ENCODE data around the gene ANAPC10.
"Not testable (repeated sequence)": the region's sequence is repeated elsewhere in the genome, so short reads cannot be mapped to it uniquely, and the experiment has no call there.

ANAPC10 gene, protein sequence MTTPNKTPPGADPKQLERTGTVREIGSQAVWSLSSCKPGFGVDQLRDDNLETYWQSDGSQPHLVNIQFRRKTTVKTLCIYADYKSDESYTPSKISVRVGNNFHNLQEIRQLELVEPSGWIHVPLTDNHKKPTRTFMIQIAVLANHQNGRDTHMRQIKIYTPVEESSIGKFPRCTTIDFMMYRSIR

DNA sequence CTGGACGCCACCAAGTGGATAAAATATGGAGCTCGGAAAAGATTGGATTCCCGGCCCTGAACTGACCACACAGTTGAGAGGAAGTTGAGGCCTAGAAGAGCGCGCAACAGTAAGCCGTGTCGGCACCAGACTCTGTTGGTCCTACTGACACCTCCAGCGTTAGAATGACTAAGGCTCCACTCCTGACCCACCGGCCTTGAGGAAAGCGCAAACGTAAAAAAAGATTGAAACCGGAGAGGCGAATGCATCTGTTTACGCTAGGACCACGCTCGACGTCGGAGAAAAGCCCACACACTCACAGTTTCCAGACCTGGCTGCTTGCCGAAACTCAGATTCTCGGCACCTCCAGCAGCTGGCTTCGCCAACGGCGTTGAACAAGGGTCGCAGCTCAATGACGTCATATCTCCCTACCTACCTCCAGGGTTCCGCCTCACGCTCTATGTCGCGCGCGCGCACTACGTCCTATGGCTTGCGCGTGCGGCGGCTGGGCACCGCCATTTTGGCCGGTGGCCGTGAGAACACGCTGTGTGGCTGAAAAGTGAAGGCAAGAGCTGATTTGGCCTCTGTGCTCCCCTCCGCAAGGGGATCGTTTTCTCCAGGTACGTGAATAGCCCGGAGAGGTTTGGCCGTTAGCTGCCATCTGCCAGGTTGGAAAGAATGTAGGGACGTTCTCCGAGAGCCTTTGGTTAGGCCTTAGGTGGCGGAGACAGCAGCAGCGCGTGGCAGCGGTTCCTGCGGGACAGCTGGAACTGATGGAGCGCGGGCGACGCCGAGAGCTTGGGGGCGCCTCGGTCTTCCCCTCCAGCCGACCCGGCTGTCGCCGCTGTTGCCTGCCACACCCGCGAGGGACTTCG is at the start of gene ANAPC10, which contains the start of gene ABCE1:
ANAPC10 (minus strand) TSS at position 376 of the 854 bp plus-strand sequence. CDS start 2,097 bp downstream, outside the sequence.
ABCE1 (plus strand) TSS at position 491 of the 854 bp plus-strand sequence. CDS start 6,102 bp downstream, outside the sequence.
- H3K27ac ChIP-seq, result peak within 1 kb of the TSS; percentile 91
- DNase-seq (ENCODE audit: low read depth, low spot score), result peak; percentile 86

DNA sequence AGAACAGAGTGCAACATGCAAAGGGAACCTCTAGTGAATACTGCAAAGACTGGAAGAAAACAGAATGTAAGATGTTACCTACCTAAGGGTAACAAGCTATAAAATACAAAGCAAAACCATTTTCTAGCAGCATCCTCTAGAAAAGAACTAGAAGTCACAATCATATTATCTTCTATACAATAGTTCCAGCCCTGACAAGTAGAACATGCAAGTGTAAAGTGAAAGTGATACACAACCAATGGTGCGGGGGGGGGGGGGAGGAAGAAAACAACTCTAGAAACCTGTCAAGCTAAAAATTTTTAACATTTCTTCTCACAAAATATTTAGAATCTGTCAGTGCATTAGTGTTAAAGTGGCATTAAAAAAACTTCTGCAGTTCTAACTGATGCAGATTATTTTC is 38.2 kb upstream of the ANAPC10 start:
- DNase-seq (ENCODE audit: low read depth, low spot score); H3K27ac ChIP-seq: not testable (repeated sequence)

DNA sequence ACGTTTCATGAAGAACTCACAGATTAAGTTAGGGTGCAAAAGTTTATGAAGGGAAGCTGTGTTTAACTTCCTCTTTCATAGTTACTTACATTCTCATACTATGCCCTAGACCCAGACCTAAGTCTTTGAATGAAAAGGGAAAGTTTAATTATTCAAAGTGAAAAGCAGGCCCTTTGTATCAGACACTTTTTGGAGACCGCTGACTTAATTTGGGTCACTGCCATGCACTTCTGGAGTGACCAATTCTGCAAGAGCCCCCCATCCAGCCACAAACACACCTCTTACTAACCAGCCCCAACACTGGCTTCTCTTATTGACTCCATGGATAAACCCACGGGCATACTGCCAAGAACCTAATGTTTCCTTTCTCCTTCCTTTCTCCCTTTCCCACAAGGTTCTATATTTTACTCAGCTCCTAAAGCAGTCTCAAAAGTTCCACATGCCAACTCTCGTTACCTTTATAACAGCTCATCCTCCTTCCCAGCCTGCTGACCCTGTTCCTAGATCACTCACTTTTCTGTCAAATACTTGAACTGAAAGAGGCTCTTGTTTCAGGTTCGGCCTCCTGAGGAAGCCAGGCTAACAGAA is 34.6 kb upstream of the ANAPC10 start:
- no peak overlapping the region for H3K27ac ChIP-seq
- DNase-seq (ENCODE audit: low read depth, low spot score), result no peak

DNA sequence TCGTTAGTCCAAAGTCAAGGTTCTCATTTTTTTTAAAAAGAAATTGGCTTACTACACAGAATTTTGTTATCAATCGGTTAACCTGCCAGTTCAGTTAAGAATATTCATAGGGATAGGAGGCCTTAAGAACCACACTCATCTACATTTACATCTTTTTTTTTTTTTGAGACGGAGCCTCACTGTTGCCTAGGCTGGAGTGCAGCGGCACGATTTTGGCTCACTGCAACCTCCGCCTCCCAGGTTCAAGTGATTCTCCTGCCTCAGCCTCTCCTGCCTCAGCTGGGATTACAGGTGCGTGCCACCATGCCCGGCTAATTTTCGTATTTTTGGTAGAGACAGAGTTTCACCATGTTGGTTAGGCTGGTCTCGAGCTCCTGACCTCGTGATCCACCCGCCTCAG is 33.9 kb upstream of the ANAPC10 start:
- no peak for DNase-seq (ENCODE audit: low read depth, low spot score)
- peak overlapping the region; percentile 41 for H3K27ac ChIP-seq

DNA sequence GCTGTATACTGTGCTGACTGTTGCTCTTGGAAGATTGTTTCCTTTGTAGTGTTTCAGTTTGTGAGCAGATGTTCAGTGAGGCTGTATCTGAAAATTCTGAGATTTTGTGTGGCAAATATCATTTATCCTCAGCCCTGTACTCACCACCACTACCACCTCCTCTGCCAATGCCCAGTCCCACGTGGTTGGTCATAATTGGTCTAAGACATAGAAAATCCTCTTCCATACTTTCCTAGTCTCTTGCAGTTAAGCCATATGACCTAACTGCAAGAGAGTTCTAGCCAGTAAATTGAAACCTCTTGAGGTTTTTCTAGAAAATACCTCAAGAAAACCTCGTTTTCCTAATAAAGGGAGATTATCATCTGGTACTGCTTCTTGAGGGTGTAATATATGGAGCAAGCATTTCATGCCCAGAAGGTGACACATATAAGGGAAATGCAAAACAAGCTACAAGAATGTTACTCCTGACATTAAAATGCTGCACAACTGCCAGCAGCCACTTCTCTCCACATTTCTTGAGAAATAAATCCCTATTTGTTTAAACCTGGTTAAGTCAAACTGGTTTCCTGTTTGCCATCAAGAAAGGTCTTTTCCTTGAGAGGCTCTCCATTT is 32.9 kb upstream of the ANAPC10 start:
- no peak for DNase-seq (ENCODE audit: low read depth, low spot score)
- H3K27ac ChIP-seq, result peak overlapping the region; percentile 41

DNA sequence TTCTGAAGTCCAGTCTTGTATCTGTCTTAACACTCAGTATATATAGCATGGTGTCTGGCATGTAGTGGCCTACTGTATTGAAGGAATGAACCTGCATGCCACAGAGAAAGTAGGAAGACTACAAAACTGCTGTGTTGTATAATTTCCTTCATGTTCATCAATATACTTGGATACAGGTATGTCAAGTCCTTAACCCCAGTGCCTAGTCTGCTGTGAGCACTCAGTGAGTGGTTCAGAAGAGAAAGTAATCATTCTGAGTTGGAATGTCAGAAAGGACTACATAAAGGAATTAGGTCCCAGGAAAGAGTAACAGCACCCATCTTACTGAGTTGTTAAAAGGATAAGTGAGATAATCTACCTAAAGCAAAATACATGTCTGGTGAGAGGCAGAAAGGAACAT is 32.1 kb upstream of the ANAPC10 start:
- DNase-seq (ENCODE audit: low read depth, low spot score), result no peak
- peak overlapping the region; percentile 41 for H3K27ac ChIP-seq

DNA sequence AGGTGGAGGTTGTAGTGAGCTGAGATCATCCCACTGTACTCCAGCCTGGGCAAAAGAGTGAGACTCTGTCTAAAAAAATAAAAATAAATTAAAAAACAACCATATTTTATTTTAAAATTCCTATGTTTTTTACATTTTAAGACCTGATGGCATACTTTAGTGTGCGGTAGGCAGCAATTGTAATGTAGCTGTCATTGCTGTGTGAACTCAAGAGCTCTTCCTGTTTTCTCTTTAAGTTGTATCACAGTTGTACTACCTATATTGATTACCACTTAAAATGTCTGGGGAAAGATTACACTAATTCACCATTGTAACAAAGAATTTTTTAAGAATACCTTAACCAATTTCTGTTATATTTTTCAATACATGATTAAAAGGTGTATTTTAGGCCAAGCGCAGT is 27.4 kb upstream of the ANAPC10 start:
- no peak overlapping the region for H3K27ac ChIP-seq
- no peak for DNase-seq (ENCODE audit: low read depth, low spot score)

DNA sequence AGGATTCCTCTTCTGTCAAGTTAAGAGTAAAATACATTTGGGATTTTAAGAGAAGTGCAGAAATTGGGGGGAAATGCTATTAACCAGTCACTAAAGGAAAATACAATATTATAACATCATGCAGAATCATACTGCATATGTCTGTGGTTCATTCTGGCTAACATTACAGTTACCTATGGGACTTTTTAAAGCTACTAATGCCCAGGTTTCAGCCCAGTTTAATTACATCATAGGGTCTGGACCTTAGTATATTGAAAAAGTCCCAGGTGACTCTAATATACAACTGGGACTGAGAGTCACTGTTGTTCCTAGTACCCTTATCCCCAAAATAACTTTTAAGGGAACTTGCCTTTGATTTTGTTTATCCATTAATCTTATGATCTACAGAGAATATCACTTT is 10.1 kb upstream of the ANAPC10 start:
- DNase-seq (ENCODE audit: low read depth, low spot score), result no peak
- H3K27ac ChIP-seq, result no peak overlapping the region

DNA sequence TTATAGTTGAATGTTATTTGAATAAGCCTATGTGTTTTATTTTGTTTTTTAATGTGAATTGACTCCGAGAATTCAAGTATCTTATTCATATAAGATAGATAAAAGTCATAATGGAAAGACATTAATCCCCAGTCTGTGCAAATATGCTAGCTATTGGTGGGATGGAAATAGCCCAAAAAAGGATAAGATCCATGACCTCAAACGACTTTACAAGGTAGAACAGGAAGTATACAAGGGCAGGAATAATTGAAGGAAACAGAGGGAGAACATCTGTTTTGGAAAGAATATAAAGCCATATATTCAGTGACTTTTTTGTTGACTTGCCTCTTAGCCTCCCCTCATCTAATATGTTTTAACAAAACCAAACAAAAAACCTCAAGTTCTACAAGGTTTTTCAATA is 9.1 kb upstream of the ANAPC10 start:
- DNase-seq (ENCODE audit: low read depth, low spot score), result no peak
- no peak overlapping the region for H3K27ac ChIP-seq

DNA sequence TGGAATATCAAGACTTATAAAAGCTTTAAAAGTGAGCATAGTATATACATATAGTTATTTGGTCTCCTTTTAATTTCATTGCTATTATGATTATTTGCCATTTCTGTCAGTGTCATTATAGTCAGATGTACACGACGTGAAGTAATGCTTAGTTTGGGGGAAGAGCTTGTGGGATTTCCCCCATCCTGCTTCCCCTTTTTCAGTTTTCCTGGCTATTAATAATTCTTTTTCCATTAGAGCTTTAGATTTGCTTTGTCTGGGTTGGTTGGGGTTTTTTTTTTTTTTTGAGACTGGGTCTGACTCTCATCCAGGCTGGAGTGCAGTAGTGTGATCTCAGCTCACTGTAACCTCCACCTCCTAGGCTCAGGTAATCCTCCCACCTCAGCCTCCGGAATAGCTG is 5.5 kb upstream of the ANAPC10 start:
- no peak for DNase-seq (ENCODE audit: low read depth, low spot score)
- no peak overlapping the region for H3K27ac ChIP-seq

DNA sequence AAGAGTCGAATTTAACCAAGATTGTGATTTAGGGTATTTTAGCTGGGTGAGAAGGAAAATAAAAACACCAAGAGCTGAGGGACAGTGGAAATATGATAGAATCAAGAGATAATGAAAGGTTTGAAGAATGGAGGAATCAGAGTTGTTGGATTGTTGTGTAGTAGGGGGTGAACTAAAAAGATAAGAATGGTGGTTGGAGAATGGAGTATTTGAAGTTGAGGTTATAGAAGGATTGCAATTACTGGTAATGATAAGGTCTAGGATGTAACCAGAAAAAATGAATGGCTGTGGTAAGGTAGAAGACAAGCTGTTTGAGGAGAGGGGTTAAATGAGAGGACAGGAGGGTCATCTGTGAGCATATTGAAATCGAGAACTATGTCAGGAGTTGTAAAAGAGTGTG is 4.6 kb upstream of the ANAPC10 start:
- no peak for DNase-seq (ENCODE audit: low read depth, low spot score)
- no peak overlapping the region for H3K27ac ChIP-seq

DNA sequence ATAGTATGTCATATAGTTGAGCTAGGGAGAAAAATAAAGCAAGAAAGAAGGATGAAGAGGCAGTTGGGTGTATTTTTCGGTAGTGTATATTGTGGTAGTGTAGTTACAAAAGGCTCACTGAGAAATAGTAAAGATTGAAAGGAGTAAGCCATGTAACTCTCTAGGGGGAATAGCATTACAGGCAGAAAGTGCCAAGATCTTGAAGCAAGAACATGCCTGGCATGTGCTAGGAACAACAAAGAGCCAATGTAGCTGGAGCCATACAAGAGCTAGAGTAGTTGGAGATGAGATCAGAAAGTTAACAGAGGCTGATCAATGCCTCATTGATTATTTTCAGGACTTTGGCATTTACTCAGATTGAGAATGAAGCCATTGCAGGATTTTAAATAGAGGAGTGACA is 3.1 kb upstream of the ANAPC10 start:
- no peak for DNase-seq (ENCODE audit: low read depth, low spot score)
- H3K27ac ChIP-seq, result no peak overlapping the region

DNA sequence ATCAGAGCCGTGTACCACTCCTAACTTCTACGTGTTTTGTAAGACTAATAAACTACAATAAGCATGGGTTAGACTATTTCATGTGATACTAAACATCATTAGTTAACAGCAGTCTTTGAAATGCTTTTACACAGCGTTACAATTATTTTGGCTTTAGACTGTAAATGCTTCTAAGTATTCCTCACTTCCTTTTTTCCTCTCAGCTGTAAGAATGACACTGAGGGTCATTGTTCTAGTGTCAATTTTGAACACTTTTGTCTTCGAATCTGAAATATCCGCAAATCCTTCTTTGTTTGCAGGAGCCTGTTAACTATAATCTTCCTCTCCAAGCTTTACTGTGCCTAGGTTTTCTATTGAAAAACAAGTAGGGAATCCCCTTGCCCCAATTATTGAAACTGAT is 1.7 kb upstream of the ANAPC10 start:
- no peak for DNase-seq (ENCODE audit: low read depth, low spot score)
- peak overlapping the region; percentile 91 for H3K27ac ChIP-seq

DNA sequence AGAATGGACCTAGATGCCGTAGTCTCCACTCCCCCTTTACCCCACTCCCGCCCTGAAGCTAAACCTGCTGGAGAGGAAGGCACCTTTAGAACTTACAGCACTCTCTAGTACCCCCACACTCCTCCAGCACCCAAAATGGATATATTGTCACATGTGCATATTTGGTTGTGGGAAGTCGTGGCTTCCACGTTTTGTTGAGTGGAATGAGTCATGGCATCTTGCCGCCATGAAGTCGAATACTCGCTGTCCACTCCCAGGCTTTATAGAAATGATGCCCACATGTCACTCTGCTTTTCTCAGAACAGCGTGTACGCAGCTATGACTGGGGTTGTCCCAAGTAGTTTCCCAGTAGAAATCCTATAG is 660 bp upstream of the ANAPC10 start:
- H3K27ac ChIP-seq, result peak overlapping the region; percentile 91
- peak; percentile 14 for DNase-seq (ENCODE audit: low read depth, low spot score)

DNA sequence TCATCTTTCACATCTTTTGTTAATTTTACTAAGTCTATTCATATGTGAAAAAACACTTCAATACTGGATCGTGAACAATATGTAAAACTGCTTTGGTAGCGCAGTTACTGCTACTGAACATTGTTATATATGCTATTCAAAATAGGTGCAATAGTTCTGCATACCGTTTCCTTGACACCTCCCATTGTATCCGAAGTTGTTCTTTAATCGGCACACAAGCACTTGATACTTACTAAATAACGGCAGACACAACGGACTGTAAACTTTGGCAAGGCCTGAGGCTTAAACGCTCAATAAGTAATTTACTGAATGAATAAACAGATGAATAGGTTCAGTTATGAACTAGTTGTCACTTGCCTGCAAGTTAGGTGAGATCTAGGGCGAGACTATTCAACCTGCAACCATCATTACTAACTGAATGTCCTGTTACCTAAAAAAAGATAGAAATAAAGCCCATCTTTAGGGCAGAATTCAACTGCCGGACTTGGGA is 620 bp downstream of the ANAPC10 start:
- peak; percentile 5 for DNase-seq (ENCODE audit: low read depth, low spot score)

DNA sequence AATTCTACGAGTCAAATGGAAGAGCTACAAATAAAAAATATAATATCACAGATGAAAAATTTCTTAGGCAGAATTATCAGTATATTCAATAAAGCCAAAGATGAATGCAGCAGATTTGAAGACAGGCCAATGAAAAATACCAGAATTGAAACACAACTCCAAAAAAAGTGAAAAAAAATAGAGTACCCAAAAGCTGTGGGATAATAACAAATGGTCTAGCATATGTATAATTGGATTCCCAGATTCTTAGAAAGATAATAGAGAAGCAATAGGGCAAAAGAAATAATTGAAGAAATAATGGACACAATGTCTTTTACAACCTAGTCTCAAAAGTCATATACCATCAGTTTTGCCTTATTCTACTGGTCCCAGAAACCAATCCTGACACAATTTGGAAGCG is 4.4 kb downstream of the ANAPC10 start:
- DNase-seq (ENCODE audit: low read depth, low spot score), result no peak
- H3K27ac ChIP-seq, result no peak overlapping the region

More for the DNA sequence above, 620 bp downstream of the ANAPC10 start:
- H3K27ac ChIP-seq, result peak overlapping the region; percentile 91

DNA sequence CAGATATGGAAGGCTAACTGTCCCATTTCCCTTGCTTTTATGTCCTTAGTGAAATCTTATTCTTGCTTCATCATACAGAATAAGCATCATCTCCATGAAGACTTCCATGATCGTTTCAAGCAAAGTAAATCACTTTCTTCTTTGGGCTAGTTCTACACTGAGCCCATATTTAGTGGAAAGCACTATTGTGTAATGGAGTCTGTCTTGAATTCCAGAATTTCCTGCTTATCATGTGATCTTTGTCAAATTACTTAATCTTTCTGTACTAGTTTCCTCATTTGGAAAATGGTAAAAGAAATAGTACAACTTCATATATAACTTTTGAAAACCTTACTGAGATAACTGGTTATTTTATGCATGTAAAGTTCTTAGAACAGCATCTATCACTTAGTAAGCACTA is 7.6 kb downstream of the ANAPC10 start:
- no peak overlapping the region for H3K27ac ChIP-seq
- no peak for DNase-seq (ENCODE audit: low read depth, low spot score)

DNA sequence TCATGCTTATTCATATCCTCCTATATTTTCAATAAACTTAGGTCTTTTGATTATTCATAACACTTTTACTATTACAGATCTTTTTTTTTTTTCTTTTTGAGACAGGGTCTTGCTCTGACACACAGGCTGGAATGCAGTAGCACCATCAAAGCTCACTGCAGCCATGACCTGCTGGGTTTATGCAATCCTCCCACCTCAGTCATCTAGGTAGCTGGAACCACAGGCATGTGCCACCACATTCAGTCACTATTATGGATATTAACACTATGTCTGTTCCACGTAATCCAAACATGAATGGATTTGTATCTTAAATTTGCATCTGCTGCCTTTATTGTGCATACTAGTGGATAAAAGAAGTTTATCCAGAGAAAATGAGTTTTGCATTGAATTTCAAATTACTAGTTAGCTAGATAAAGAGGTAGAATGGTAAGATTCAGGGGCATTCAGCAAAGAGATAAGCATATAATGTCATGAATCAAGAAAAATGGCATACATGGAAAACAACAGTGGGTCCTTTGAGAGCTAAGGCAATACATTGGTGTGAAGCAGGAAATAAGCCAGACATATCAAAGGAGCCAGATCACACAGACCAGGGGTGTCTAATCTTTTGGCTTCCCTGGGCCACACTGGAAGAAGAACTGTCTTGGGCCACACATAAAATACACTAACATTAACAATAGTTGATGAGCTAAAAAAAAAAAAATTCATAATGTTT is 13.9 kb downstream of the ANAPC10 start:
- peak; percentile 12 for DNase-seq (ENCODE audit: low read depth, low spot score)
- H3K27ac ChIP-seq, result peak overlapping the region; percentile 21

DNA sequence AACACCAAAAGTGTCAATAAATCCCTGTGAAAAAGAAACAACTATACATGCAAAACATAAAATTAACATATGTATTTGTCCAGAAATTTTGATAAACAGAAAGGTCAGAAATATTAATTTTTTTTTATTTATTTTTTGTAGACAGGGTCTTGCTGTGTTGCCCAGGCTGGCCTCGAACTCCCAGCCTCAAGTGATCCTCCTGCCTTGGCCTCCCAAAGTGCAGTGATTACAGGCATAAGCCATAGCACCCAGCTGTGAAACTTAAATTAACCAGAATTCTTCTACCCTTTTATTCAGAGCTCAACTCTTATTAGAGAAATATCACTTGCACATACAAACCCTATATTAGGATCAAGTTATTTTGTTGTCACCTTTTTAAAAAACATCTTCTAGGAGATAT is 16.2 kb downstream of the ANAPC10 start:
- DNase-seq (ENCODE audit: low read depth, low spot score), result no peak
- no peak overlapping the region for H3K27ac ChIP-seq

DNA sequence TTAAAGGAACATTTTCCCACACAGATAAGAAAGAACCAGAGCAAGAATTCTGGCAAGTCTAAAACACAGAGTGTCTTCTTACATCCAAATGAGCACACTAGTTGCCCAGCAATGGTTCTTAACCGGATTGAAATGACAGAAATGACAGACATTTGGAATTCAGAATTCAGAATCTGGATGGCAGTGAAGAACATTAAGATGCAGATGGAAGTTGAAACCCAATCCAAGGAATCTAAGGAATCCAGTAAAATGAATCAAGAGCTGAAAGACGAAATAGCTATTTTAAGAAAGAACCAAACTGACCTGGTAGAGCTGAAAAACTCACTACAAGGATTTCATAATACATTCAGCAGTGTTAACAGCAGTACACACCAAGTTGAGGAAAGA is 21.5 kb downstream of the ANAPC10 start:
- H3K27ac ChIP-seq, result no peak overlapping the region
- no peak for DNase-seq (ENCODE audit: low read depth, low spot score)

All from epithelial cell of prostate (primary cell).